ENCODE data around the gene SCLY.
"Not testable (repeated sequence)": the region's sequence is repeated elsewhere in the genome, so short reads cannot be mapped to it uniquely, and the experiment has no call there.

DNA sequence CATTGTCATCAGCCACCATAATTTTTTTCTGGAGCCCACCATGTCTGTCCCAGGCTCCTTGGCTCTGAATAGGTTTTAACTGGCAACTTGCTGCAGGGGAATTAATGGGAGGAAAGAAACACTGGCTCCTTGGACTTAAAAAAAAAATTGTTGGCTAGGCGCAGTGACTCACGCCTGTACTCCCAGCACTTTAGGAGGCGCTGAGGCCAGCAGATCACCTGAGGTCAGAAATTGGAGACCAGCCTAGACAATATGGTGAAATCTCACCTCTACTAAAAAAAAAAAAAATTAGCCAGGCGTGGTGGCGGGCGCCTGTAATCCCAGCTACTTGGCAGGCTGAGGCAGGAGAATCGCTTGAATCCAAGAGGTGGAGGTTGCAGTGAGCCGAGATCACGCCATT lies 26.8 kb upstream of the SCLY start:
- not testable (repeated sequence) for TF ChIP-seq CREM (CRISPR knock-in tag; IDR thresholded peaks at IDR 0.05); NFE2L1 (CRISPR knock-in tag; IDR thresholded peaks at IDR 0.05); CTCF (IDR thresholded peaks at IDR 0.05); PREB (CRISPR knock-in tag; IDR thresholded peaks at IDR 0.05; ENCODE audit: borderline replicate concordance); SP1 (CRISPR knock-in tag; conservative IDR thresholded peaks at IDR 0.05); IRF2 (CRISPR knock-in tag; IDR thresholded peaks at IDR 0.05; ENCODE audit: borderline replicate concordance, low read depth)
